OCI-LY7 (cell line): Measurements from ENCODE around the gene SPPL3.
"Not testable (repeated sequence)": the region's sequence is repeated elsewhere in the genome, so short reads cannot be mapped to it uniquely, and the experiment has no call there.

Source experiments
- EZH2phosphoT487 ChIP-seq: fragments of 200-600 bp; sonication (generic); IDR thresholded peaks from 2 replicates; pipeline ENCODE4 v1.6.1; 2018; ENCODE audit warnings: low read depth, borderline replicate concordance, mild to moderate bottlenecking, mixed run types, antibody characterized with exemption, low read length, moderate library complexity, mixed read lengths
- TF ChIP-seq, protein P1 (sequence below): fragments of 200-600 bp; sonication (generic); conservative IDR thresholded peaks from 2 replicates; pipeline ENCODE4 v1.5.1; 2014; ENCODE audit warnings: mild to moderate bottlenecking, antibody characterized with exemption, low read length, moderate library complexity, mixed read lengths

DNA sequence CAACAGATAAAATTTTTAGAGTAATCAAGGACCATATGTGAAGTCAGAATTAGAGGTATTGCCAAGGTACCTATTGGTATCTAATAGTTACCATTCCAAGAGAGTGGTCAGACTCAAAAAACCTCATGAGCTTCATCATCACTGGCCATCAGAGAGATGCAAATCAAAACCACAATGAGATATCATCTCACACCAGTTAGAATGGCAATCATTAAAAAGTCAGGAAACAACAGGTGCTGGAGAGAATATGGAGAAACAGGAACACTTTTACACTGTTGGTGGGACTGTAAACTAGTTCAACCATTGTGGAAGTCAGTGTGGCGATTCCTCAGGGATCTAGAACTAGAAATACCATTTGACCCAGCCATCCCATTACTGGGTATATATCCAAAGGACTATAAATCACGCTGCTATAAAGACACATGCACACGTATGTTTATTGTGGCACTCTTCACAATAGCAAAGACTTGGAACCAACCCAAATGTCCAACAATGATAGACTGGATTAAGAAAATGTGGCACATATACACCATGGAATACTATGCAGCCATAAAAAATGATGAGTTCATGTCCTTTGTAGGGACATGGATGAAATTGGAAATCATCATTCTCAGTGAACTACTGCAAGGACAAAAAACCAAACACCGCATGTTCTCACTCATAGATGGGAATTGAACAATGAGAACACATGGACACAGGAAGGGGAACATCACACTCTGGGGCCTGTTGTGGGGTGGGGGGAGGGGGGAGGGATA, 65.4 kb downstream of the SPPL3 start:
- TF ChIP-seq, protein P1, sequence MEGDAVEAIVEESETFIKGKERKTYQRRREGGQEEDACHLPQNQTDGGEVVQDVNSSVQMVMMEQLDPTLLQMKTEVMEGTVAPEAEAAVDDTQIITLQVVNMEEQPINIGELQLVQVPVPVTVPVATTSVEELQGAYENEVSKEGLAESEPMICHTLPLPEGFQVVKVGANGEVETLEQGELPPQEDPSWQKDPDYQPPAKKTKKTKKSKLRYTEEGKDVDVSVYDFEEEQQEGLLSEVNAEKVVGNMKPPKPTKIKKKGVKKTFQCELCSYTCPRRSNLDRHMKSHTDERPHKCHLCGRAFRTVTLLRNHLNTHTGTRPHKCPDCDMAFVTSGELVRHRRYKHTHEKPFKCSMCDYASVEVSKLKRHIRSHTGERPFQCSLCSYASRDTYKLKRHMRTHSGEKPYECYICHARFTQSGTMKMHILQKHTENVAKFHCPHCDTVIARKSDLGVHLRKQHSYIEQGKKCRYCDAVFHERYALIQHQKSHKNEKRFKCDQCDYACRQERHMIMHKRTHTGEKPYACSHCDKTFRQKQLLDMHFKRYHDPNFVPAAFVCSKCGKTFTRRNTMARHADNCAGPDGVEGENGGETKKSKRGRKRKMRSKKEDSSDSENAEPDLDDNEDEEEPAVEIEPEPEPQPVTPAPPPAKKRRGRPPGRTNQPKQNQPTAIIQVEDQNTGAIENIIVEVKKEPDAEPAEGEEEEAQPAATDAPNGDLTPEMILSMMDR: not testable (repeated sequence)
- not testable (repeated sequence) for TF ChIP-seq EZH2phosphoT487
